Smooth muscle cell (in vitro differentiated cells): ENCODE measurements around the gene WFS1. TPM values are rescaled to one million over a fixed set of nuclear protein-coding genes. Genes with fewer than 3 reads are reported as not detected.

Experiments used
- DNase-seq: peaks from one replicate; lab custom pipeline; 2025; ENCODE audit not compliant: unreplicated experiment; lab: John Stamatoyannopoulos, UW
- H2AFZ ChIP-seq: fragments of 200-600 bp; sonication (generic); 2 replicates; pipeline ENCODE4 v1.6.0; 2016; ENCODE audit warnings: antibody characterized with exemption, low read depth, mild to moderate bottlenecking
- H3F3A ChIP-seq: fragments of 200-600 bp; sonication (generic); 2 replicates; pipeline ENCODE4 v1.6.0; 2017; ENCODE audit warnings: antibody characterized with exemption, low read depth
- H3K27ac ChIP-seq: fragments of 200-600 bp; sonication (generic); 2 replicates; pipeline ENCODE4 v1.5.1; 2016; ENCODE audit warnings: low read depth, mild to moderate bottlenecking
- H3K27me3 ChIP-seq: fragments of 200-600 bp; sonication (generic); 2 replicates; pipeline ENCODE4 v1.6.1; 2016; ENCODE audit warnings: low read depth, mild to moderate bottlenecking
- H3K36me3 ChIP-seq: fragments of 200-600 bp; sonication (generic); 2 replicates; pipeline ENCODE4 v1.5.1; 2016; ENCODE audit warnings: low read depth
- H3K4me1 ChIP-seq: fragments of 200-600 bp; sonication (generic); 2 replicates; pipeline ENCODE4 v1.5.1; 2016; ENCODE audit warnings: low read depth
- H3K4me2 ChIP-seq: fragments of 200-600 bp; sonication (generic); 2 replicates; pipeline ENCODE4 v1.6.0; 2016; ENCODE audit warnings: mild to moderate bottlenecking
- H3K4me3 ChIP-seq: fragments of 200-600 bp; sonication (generic); 2 replicates; pipeline ENCODE4 v1.5.1; 2016; ENCODE audit warnings: mild to moderate bottlenecking
- H3K79me2 ChIP-seq: fragments of 200-600 bp; sonication (generic); 2 replicates; pipeline ENCODE4 v1.6.0; 2016; ENCODE audit warnings: low read depth, mild to moderate bottlenecking
- H3K9ac ChIP-seq: fragments of 200-600 bp; sonication (generic); 2 replicates; pipeline ENCODE4 v1.6.0; 2016; ENCODE audit warnings: low read depth
- H3K9me3 ChIP-seq: fragments of 200-600 bp; sonication (generic); replicated peaks from 2 replicates; pipeline ENCODE4 v1.5.1; 2016; ENCODE audit warnings: low read depth
- H4K20me1 ChIP-seq: fragments of 200-600 bp; sonication (generic); 2 replicates; pipeline ENCODE4 v1.6.0; 2016; ENCODE audit warnings: low read depth
- WGBS: methylation state at CpG from one replicate; pipeline ENCODE4 v1.1.7; 2016; ENCODE audit warnings: low lambda C conversion rate; 5-methylcytosine and 5-hydroxymethylcytosine counted together
- polyA plus RNA-seq: library from polyadenylated mRNA; unstranded; fragments of >200 nt; fragmentation: Nextera tagmentation; extraction: Ambion mirVana; gene quantifications from 2 replicates; pipeline ENCODE4 v1.2.1, GENCODE V29; 2016
- total RNA-seq: library from RNA; depleted of rRNA; stranded (reverse); fragments of >200 nt; gene quantifications from 2 replicates; pipeline ENCODE4 v1.2.3, GENCODE V29; 2014
- TF ChIP-seq, protein P1 (sequence below): fragments of 200-600 bp; sonication (generic); IDR thresholded peaks from 2 replicates; pipeline ENCODE4 v1.5.1; 2017; ENCODE audit warnings: borderline replicate concordance, mild to moderate bottlenecking, antibody characterized with exemption; ENCODE audit not compliant: insufficient read depth, poor library complexity, severe bottlenecking

Gene WFS1
- total and polyA plus RNA-seq, 2 experiments from 2014 or later, result 28.6 to 30.2 TPM

DNA sequence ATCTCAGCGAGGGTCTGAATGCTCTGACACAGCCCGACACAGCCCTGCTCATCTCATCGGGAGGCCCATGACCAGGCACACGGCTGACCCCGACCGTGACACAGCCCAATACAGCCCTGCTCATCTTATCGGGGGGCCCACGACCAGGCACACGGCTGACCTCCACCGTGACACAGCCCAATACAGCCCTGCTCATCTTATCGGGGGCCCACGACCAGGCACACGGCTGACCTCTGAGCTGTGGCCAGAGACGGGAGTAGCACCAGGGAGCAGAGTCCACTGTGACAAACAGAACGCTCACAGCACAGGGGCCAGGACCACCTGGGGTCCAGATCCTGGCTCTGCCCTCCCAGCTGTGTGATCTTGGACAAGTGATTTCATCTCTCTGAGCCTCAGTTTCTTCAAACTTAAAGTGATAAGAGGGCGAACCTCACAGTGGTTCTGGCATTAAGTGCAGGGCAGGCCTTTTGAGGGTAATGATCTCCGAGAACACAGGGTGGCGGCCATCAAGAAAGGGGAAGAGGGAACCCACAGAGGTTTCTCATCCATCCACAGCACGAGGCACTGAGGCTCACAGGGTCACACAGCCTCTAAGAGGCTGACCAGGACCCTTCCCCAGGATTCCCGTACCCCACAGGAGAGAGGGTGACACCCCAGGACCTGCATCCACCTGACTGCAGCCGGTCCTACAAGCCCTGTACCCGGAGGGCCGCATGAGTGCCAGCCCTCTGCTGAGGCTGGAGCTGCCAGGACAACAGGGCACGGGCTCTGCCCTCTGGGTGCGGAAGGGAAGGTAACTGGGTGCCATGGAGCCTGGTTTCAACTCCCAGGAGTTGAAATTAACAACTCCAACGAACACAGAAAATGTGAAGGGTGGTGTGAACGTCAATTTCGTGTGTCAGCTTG is 60.1 kb downstream of the WFS1 start:
- Histone ChIP-seq H3K4me1 (no peaks in the 10 kb centered on the region), H3K27ac (no peak overlapping the region), H3K4me3 (no peak overlapping the region), H3K79me2 (no peaks in the 10 kb centered on the region), H3K9me3 (no peaks in the 10 kb centered on the region), H3K36me3 (no peaks in the 10 kb centered on the region), H3K4me2 (no peak overlapping the region), H3K9ac (no peak overlapping the region), H3K27me3 (no peaks in the 10 kb centered on the region), H4K20me1 (no peaks in the 10 kb centered on the region), H2AFZ (no peak overlapping the region), H3F3A (no peaks in the 10 kb centered on the region)
- WGBS, result 92% methylated on average over 28 of the region's 28 CpGs
- no peak for DNase-seq
- TF ChIP-seq, protein P1, sequence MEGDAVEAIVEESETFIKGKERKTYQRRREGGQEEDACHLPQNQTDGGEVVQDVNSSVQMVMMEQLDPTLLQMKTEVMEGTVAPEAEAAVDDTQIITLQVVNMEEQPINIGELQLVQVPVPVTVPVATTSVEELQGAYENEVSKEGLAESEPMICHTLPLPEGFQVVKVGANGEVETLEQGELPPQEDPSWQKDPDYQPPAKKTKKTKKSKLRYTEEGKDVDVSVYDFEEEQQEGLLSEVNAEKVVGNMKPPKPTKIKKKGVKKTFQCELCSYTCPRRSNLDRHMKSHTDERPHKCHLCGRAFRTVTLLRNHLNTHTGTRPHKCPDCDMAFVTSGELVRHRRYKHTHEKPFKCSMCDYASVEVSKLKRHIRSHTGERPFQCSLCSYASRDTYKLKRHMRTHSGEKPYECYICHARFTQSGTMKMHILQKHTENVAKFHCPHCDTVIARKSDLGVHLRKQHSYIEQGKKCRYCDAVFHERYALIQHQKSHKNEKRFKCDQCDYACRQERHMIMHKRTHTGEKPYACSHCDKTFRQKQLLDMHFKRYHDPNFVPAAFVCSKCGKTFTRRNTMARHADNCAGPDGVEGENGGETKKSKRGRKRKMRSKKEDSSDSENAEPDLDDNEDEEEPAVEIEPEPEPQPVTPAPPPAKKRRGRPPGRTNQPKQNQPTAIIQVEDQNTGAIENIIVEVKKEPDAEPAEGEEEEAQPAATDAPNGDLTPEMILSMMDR, result no peak

DNA sequence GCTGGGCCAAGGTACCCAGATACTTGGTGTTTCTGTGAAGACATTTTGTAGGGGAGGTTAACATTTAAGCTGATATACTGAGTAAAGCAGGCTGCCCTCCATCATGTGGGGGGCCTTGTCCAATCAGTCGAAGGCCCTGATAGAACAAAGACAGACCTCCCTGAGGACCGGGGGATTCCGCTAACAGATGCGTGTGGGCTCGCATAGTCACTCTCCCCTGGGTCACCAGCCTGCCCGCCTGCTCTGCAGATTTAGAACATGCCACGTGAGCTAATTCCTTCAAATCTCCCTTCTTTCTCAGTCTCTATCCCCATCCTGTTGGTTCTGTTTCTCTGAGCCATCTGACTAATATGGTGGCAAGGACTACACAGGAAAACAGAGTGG is 60.7 kb downstream of the WFS1 start:
- no peaks in the 10 kb centered on the region for H3K9me3 ChIP-seq
- 94% methylated on average over 7 of the region's 7 CpGs for WGBS
- no peaks in the 10 kb centered on the region for H3K4me1 ChIP-seq
- H2AFZ ChIP-seq, result no peak overlapping the region
- TF ChIP-seq, protein P1, result no peak
- H3K79me2 ChIP-seq, result no peaks in the 10 kb centered on the region
- H3K4me2 ChIP-seq, result no peak overlapping the region
- no peaks in the 10 kb centered on the region for H3K27me3 ChIP-seq
- H3K27ac ChIP-seq, result no peak overlapping the region
- H3K36me3 ChIP-seq, result no peaks in the 10 kb centered on the region
- no peaks in the 10 kb centered on the region for H3F3A ChIP-seq
- no peaks in the 10 kb centered on the region for H4K20me1 ChIP-seq
- no peak overlapping the region for H3K4me3 ChIP-seq
- H3K9ac ChIP-seq, result no peak overlapping the region
- DNase-seq, result no peak

DNA sequence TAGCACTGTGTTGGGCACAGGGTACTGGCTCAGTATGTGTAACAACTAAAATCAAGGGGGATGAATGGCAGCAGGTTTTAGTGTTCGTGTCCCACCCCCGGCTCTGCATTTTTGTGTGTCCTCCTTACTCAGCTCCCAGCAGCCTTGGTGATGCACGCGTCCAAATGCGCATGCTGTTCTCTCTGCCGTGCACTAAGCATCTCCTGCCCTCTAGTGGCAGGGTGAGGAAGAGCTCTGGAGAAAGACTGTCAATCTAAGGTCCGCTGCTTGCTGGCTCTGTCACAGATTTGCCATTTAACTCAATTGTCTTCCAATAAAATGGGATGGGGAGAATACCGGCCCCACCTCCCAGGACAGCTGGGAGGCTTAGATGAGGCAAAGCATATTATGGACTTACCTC is 61.4 kb downstream of the WFS1 start:
- H3K27ac ChIP-seq, result no peak overlapping the region
- DNase-seq, result no peak
- WGBS, result 80% methylated on average over 8 of the region's 8 CpGs
- H3K4me3 ChIP-seq, result no peak overlapping the region
- no peaks in the 10 kb centered on the region for H3K79me2 ChIP-seq
- H3K9me3 ChIP-seq, result no peaks in the 10 kb centered on the region
- no peak overlapping the region for H2AFZ ChIP-seq
- H4K20me1 ChIP-seq, result no peaks in the 10 kb centered on the region
- no peaks in the 10 kb centered on the region for H3K27me3 ChIP-seq
- H3F3A ChIP-seq, result no peaks in the 10 kb centered on the region
- H3K36me3 ChIP-seq, result no peaks in the 10 kb centered on the region
- TF ChIP-seq, protein P1, result peak; percentile 53
- no peak overlapping the region for H3K9ac ChIP-seq
- H3K4me1 ChIP-seq, result no peaks in the 10 kb centered on the region
- H3K4me2 ChIP-seq, result no peak overlapping the region

DNA sequence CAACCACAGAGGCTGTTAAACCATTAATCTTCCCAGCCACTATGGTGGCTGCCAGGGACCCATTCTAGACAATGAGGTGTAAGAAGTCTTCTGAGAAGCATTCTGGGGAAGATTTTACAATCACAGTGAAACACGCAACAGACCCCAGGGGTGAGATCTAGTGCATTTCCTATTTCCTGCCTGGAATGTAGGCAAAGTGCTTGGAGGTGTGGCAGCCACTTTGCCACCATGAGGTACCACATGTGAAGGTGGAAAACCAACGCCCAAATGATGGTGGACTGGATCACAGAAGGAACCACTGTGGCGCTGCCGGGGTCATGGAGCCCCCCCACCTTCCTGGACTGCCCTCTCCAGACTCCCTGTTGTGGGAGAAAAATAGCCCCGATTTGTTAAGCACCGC is 61.8 kb downstream of the WFS1 start:
- TF ChIP-seq, protein P1, result no peak
- Histone ChIP-seq H3K27ac (no peak overlapping the region), H3K4me3 (no peak overlapping the region), H3K9ac (no peak overlapping the region), H3K4me2 (no peak overlapping the region), H3K4me1 (no peaks in the 10 kb centered on the region), H3F3A (no peaks in the 10 kb centered on the region), H4K20me1 (no peaks in the 10 kb centered on the region), H3K9me3 (no peaks in the 10 kb centered on the region), H3K79me2 (no peaks in the 10 kb centered on the region), H3K27me3 (no peaks in the 10 kb centered on the region), H2AFZ (no peak overlapping the region), H3K36me3 (no peaks in the 10 kb centered on the region)
- no peak for DNase-seq
- 98% methylated on average over 6 of the region's 6 CpGs for WGBS
